Activated CD8-positive, alpha-beta memory T cell treated with anti-CD3 and anti-CD28 coated beads, Interleukin-2, amount 50 U/mL, for 48 hours (primary cell): ENCODE data around the gene EPHA8.

Experiments
- DNase-seq: peaks from one replicate; pipeline ENCODE4 v3.0.0-alpha.2; 2020

EPHA8 gene

GRCh38 chr1:22537441-22538139, 25.7 kb upstream of the EPHA8 start:
- no peak for DNase-seq

GRCh38 chr1:22539510-22540118, 23.7 kb upstream of the EPHA8 start:
- DNase-seq: no peak

- DNase-seq: no peak
These were observed 23.0 kb upstream of the EPHA8 start for GRCh38 chr1:22540337-22540736.

DNA sequence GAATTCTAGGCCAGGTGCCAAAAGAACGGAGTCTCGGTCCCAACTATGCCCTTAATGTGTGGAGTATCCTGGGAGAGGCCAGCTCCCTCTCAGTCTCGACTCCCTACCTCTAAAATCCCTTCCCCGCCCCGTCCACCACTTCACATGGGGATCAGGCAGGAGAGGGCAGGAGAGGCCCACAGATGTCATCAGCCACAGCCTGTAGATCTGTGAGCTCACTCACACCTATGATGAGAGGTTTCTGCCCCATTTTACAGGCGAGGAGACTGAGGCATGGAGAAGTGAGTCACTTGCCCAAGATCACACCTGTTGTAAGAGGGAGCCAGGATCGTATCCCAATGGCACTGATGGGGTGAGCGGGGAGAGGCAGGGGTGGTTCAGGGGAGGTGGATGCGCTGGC, 20.4 kb upstream of the EPHA8 start:
- no peak for DNase-seq

GRCh38 chr1:22543679-22544078, 19.6 kb upstream of the EPHA8 start:
- no peak for DNase-seq

DNA sequence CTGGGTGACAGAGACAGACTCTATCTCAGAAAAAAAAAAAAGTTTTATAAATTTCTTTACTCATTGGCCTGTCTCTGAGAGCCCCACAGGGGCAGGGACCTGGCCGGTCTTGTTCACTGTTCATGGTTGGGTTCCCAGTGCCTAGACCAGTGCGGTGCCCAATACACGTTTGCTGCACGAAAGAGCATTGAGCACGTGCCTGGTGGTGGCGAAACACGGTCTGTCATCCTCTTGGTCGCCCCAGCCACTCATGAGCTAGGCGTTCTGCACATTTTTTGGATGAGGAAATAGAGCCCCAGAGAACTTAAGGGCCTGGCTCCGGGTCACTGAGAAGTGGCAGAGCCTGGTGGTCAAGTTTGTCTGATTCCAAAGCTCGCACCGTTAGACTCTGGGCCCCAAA, 18.7 kb upstream of the EPHA8 start:
- DNase-seq: no peak

GRCh38 chr1:22545141-22545540, 18.1 kb upstream of the EPHA8 start:
- no peak for DNase-seq

- no peak for DNase-seq
These were observed 16.0 kb upstream of the EPHA8 start for GRCh38 chr1:22547186-22547817.

DNA sequence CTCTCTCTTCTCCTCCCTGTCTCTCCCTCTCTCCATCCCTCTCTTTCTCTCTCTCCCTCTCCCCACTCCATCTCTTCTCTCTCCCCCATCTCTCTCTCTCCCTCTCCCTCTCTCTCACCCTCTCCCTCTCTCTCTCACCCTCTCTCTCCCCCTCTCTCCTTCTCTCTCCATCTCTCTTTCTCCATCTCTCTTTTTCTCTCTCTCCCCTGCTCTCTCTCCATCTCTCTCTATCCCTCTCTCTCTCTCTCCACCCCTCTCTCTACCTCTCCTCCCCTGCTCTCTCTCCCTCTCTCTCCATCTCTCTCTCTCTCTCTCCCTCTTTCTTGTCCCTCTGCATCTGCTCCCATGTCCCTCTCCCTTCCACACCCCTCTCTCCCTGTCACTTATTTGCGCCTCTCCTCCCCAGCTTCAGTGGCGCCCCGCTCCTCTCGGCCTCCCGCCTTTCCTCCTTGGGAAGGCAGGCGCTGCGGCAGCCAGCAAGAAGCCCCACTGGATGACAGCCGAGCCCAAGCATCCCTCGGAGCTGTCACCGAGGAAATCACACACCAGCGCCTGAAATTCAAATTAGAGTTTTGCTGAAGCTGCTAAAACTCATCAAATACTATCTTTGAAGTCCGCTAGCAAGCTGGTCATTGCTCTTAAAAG, 15.3 kb upstream of the EPHA8 start:
- no peak for DNase-seq

DNA sequence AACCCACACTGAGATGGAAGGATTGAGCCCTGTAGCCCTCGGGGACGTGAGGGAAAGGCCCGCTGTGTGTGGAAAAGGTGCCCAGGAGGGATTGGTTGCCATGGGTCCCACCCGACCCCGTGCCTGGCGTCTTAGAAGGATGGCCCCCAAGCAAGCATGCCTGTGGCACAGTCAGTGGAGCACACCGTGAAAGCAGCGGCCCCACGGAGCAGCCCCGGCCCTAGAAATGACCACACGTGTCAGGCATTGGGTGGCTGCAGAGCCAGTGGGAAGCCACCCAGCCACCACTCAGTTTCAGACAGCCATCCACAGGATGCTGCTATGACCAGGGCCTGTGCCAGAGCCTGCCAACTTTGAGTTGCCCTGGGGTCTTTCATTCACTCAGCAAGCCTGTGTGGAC, 13.3 kb upstream of the EPHA8 start:
- no peak for DNase-seq

DNA sequence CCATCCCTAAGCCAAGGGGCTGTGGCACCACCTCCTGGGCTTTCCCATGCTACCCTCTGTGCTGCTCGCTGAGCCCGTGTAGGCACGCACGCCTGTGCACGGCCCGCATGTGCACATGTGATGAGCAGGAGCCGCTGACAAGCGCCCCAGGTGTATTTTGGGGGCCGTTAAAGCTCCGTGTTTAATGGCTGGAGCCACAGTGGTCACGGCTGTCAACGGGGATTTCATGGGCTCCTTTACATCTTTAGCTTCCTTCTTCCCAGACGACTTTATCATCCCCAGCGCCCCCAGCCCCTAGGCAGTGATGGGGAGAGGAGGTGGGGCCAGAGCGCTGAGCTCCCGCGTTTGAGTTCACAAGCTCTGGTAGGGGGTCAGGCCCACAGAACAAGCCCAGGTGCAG, 11.7 kb upstream of the EPHA8 start:
- DNase-seq: no peak

DNA sequence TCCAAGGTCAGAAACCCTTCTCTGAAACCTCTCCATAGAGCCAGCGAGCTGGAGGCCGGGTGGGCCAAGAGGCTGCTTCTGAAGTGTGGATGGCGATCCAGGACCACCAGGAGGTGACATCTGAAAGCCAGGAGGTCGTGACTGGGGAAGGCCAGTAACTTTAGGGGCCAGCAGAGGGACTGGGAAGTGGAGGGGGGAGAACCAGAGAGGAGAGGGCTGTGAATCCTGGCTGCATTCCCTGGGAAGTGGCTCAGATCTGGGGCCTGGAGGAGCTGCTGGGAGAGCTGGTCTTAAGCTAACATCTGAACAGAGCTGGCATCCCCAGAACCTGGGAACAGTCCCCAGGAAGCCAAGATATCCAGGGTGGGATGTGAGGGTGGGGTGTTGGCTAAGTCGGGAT, 11.3 kb upstream of the EPHA8 start:
- DNase-seq: no peak

- DNase-seq: no peak
These were observed 10.0 kb upstream of the EPHA8 start for GRCh38 chr1:22553104-22553880.

- DNase-seq: no peak
These were observed 9.2 kb upstream of the EPHA8 start for GRCh38 chr1:22553991-22554522.

DNA sequence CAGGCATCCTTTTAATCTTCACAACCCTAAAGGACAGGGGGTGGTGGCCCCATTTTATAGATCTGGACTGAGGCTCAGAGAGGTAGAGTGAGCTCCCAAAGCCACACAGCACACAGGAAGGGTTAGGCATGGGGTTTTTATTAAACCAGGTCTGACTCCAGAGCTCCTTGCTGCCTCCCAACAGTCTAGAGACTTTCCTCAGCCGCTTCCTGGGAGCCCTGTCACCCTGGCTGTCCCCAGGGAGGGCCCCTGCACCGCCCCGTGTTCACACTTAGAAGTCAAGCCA, 8.0 kb upstream of the EPHA8 start:
- no peak for DNase-seq

GRCh38 chr1:22556391-22557104, 6.7 kb upstream of the EPHA8 start:
- DNase-seq: no peak

DNA sequence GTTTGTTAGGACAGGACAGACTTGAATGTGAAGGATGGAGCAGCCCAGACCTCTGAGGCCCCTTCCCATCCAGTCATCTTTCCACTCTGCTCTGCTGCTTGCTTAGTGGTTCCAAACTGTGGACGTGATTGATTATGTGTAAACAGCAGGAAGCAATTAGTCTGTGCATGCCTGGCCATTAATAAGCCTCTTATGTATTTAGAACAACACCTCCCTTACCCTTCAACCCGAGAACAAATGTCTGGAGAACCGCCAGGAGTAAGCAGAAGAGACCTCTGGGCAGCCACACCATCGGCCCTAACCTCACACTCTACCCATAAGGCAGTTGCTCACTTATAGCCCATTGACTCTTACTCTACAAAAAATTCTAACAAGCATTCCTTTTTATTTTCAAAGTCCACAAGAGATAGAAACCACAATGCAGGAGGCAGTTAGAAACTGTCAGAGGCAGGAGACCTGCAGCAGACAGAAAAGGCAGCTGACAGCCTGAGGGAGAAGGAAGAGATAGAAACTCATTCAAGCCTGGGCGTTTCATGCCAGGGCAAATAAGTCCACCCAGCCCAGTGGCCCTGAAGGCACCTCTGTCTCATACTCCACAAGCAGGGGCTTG, 5.8 kb upstream of the EPHA8 start:
- no peak for DNase-seq

DNA sequence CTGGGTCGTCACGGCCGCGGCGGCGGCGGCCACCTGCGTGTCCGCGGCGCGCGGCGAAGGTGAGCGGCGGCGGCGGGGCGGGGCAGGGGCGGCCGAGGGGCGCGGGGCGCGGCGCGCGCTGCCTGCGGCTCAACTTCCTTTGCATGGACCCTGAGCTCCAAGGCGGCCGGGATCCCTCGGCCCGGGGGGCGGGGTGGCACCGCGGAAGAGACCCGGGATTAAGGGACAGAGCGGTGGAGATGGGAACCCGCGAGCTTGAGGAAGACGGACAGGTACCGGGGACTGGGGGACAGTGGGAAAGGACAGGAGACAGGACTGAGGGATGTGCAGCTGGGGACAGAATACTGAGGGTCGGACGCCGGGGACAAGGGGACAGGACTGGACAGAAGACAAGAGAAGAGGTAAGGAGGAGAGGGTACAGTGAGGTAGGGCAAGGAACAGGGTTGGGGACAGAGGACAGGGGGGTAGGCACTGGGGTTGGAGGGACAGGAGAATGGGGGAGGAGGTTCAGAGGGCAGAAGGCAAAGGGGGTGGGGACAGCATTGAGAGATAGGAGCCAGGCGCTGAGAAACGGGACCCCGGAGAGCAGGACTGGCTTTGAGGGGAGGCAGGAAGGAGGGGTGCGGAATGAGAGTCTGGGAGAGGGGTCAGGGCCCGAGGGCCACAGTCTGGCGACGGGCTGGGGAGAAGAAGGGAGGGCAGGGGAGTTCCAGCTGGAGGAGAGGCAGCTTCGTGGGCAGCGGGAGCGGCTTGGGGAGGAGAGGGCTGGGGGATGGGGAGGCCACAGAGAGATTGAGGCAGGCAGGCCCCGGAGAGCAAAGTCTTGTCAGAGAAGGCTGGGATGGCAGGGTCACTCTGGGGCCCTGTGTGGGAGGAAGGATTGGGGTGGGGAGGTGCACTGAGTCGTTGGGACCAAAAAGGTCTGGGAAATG, 648 bp downstream of the EPHA8 start:
- DNase-seq: no peak

DNA sequence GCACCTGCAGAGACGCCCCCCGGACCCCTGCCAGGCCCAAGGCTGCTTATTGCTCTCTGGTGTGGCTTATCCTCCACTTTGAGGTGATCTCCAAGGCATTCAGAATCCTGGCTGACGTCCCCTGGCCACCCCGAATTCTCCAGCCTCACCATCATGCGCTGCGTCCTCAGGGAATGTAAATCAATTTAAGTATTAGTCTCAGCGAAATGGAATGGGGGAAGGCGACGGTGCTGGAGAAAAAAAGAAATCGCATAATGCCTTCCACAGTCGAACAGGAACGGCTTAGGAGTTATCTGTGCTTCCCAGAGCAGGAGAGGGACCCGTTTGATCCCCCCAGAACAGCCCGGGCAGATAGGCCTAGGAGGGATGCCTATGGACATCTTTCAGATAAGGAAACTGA, 2.9 kb downstream of the EPHA8 start:
- DNase-seq: no peak

DNA sequence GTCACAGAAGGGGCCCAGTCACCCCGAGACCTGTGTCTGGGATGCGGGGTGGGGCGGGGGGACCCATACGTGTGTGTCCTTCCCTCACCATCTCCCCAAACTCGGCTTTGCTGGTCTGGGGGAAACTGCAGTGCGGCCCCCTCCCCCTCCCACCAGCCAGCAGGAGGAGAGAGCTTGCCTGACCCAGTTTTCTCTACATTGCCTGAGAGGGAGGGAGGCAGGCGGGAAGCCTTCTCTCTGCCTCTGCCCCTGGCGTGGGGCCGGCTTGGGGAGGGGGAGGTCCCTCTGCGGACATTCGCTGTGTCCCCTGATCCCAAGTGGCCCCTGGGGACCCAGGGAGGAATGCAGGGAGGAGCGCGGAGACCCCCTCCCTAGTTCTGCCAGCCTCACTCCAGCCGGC, 3.9 kb downstream of the EPHA8 start:
- DNase-seq: no peak

DNA sequence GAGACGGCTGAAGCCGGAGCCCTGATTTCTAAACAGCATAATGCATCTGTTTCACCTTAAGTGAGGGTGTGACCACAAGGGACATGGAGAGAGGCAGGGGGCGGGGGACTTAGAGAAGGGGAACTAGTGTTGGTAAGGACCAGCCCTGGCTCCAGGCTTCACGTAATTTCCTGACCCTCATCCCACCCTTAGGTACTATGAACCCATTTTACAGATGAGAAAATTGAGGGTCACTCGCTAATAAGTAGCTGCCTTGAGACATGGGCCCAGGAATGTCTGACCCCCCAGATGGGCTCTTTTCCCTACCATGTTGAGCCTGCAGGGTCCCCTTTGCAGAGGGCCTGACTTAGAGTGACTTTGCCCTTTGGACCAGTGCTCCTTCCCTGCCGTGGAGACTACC, 4.7 kb downstream of the EPHA8 start:
- DNase-seq: no peak
